HG03095 (cell line): Measurements from ENCODE around the gene GLP2R.
"Not testable (repeated sequence)": the region's sequence is repeated elsewhere in the genome, so short reads cannot be mapped to it uniquely, and the experiment has no call there.

Source experiments
- ATAC-seq: cut with Tn5 transposase; IDR thresholded peaks from one replicate; pipeline ENCODE4 v1.9.1; 2021; ENCODE audit warnings: moderate library complexity; ENCODE audit not compliant: unreplicated experiment

Gene GLP2R

DNA sequence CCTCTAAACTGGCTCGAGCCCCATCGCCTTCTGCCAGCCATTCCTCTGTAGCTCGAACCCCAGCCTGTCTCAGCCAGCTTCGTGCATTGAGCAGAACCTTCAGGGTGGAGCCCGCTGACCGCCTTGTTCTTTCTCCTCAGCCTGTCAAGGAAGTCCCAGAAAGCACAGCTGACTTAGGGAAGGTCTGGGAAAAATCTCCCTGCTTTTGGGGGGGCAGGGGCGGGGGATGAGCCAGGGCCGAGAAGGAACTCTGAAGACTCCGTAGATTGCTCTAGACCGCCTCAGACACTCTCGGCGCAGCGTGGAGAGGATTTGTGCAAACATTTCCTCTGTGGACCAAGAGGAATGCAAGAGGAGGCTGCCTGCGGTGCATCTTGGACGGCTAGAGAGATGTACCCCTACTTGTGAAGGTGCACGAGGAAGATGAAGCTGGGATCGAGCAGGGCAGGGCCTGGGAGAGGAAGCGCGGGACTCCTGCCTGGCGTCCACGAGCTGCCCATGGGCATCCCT is at the start of gene GLP2R:
Gene GLP2R, plus strand, starts transcription at position 284 of the 510 bp plus-strand sequence. Its CDS starts 140 bp downstream, at position 424.
- no peak for ATAC-seq

DNA sequence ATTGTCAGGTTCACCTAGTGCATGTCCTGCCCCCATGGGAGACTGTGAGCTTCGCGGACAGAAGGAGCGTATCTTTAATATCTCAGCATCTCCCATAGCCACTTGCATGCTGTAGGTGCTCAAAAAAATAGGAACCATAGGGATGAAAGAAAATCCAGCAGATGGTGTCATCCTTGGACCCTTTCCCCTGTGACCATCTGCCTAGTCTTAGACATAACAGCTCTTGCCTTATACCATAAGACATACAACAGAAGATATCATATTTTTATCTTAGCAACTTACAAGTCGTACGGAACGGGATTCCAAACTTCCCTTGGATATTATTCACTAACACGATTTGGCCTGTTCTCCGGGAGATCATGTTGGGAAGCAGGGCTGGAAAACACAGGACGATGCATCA is 48.8 kb upstream of the GLP2R start:
- ATAC-seq = no peak

GRCh38 chr17:9780552-9780951 is 45.2 kb upstream of the GLP2R start:
- no peak for ATAC-seq

GRCh38 chr17:9783050-9783449 is 42.7 kb upstream of the GLP2R start:
- ATAC-seq = no peak

GRCh38 chr17:9783465-9783864 is 42.3 kb upstream of the GLP2R start:
- ATAC-seq = not testable (repeated sequence)

DNA sequence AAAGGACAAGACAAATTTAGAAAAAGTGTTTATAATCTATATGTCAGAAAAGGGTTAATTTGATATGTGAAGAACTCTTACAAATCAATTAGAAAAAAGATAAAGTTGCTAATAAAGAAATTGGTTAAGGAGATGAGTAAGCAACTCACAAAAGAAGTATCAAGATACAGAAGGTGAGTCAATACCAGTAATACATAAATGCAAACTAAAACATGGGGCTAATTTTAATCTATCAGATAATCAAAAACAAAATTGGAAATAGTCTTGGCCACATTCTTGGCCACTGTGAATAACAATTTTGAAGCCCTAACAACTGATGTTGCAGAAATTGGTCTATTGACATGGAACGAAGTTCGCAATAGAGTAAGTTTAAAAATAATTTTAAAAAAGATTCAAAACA is 41.2 kb upstream of the GLP2R start:
- no peak for ATAC-seq

GRCh38 chr17:9788601-9789000 is 37.1 kb upstream of the GLP2R start:
- no peak for ATAC-seq

GRCh38 chr17:9790316-9790715 is 35.4 kb upstream of the GLP2R start:
- ATAC-seq = no peak

- no peak for ATAC-seq
Measured at GRCh38 chr17:9790889-9791876, 34.5 kb upstream of the GLP2R start, which contains the start of gene DHRS7C. TSS of gene DHRS7C (minus strand) at chr17:9791592. CDS start at chr17:9791284, 308 bp downstream.

DNA sequence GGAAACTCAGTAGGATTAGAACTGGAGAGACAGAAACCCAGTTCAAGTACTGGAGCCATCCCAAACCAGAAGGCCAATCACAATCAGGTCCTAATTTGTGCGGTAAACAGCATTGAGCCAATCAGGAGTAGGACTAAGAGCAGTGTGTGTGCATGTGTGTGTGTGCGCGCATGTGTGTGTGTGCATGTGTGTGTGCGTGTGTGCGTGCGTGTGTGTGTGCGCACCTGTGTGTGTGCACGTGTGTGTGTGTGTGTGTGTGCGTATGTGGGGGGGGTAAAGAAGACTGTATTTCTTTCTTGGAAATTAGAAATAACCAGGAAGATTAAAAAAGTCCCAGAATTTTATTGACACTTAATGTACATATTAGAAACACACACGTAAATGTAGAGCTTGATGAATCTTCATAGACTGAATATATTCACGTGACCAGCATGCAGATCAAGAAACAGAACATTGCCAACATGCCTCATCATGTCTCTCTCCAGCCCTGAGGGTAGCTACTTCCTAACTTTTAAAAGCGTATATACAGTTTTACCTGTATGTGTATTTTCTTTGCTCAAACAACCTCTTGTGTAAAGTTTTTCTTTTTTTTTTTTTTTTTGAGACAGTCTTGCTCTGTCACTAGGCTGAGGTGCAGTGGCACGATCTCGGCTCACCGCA is 33.4 kb upstream of the GLP2R start:
- no peak for ATAC-seq

- ATAC-seq = no peak
Measured at GRCh38 chr17:9798008-9798407, 27.7 kb upstream of the GLP2R start.

GRCh38 chr17:9798724-9799123 is 27.0 kb upstream of the GLP2R start:
- ATAC-seq = no peak

DNA sequence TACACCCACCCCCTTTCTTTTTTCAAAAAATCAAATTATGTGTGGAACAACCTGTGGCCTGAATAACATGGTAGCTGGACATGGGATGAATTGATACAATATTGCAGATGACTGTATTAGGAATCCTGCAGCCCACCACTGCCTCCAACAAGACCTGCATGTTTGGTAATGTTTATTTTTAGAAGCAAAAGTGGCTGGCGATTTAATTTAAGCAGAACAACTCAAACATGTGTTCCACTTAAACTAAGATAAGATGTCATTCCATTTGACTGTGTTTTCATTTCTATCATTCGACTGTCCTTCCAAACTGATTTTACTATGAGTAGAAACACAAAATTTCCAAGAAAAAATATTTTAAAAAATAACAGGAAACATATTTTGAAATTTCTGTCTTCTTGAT is 24.2 kb upstream of the GLP2R start:
- no peak for ATAC-seq

DNA sequence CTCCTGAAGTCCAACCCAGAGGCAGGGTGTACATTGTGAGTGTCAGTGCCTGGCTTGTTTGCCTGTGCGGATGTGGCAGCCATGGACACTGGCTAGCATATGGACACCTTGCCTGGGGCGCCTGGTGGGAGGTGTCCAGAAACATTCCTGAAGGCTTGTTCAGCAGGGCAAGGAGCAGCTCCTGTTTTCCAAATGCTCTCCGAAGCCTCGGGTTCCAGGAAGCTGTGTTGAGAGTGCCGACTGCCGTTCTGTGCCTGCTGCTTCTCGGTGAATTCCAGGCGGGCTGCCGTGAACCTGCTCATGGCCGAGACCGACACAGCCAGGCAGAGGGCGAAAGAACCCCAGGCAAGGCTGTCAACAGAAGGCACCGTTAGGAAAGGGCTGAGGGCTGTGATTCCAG is 23.4 kb upstream of the GLP2R start:
- no peak for ATAC-seq

- no peak for ATAC-seq
Measured at GRCh38 chr17:9802697-9803096, 23.0 kb upstream of the GLP2R start.

- ATAC-seq = no peak
Measured at GRCh38 chr17:9805769-9806168, 20.0 kb upstream of the GLP2R start.

DNA sequence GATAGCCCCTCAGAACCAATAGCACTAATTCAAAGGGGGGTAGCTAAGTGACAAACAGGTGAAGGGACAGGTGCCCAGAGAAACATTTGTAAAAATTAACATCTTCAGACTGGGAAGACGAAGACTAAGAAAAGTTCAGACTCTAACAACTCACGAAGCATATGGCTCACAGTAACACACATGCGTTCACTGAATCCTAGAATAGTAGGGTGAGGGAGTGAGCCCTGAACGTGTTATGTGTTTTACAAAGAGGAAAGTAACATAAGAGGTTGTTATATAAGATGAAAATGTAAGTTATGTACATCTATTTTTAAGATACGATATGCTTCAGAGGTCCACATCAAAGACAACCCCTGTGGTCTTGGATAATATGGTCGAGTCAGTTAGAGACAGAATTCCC is 19.0 kb upstream of the GLP2R start:
- no peak for ATAC-seq

- ATAC-seq = no peak
Measured at GRCh38 chr17:9809409-9809808, 16.3 kb upstream of the GLP2R start.

- no peak for ATAC-seq
Measured at GRCh38 chr17:9810100-9810949, 15.4 kb upstream of the GLP2R start.

DNA sequence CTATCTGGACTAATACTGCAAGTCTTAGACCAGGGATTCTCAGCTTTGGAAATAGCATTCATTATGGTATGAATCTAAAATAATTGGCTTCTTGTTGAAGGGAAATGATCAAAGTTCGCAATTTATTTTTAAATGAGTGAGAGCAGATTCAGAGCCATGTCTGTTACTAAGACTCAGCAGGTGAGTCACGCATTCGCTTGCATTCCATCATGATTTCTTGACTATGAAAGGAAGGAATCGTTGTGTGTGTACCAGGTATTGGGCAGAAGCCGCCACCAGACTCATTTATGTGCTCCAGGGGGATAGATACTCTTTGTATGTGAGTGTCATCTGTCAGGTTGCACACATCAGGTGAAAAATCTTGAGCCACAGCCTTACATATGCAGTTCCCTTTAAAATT is 14.6 kb upstream of the GLP2R start:
- ATAC-seq = no peak

DNA sequence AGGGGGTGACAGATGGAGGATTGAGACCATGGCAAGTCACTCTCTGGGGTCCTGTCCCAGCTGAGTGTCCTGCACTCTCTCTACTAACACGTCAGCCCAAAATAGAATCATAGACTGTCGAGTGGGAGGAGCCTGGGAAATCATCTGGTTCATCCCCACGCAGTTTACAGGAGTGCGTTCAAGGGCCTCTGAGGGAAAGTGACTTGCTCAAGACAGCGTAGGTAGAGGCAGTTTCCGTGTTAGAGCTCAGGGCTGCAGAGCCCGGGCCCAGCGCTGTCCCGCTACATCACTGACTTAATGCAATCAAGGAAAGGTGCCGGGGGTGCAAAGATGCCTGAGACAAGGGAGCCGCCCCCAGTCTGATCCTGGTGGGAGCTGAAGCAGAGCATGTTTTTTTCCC is 14.2 kb upstream of the GLP2R start:
- ATAC-seq = no peak
